RWPE1 (cell line): Measurements from ENCODE around the gene SERPINA3.

Experiments used
- CTCF ChIA-PET: fragments of 350-600 bp; sonication (Branson Sonifier 250); formaldehyde crosslinking; extraction: SDS; loops from one replicate; lab custom pipeline; 2021; lab: Yijun Ruan, JAX
- POLR2A ChIA-PET: fragments of 400-600 bp; formaldehyde crosslinking; extraction: SDS; loops from one replicate; lab custom pipeline; 2020; ENCODE audit warnings: antibody characterized with exemption; ENCODE audit not compliant: low non-redundant PET; lab: Yijun Ruan, JAX
- DNase-seq: peaks from one replicate; pipeline ENCODE4 v3.0.0; 2012; ENCODE audit warnings: low spot score
- H3K27ac ChIP-seq: fragments of 450-650 bp; 2 replicates; pipeline ENCODE4 v1.5.1; 2017
- CTCF ChIP-seq: fragments of 450-650 bp; conservative IDR thresholded peaks from 2 replicates; pipeline ENCODE4 v1.5.1; 2017; ENCODE audit warnings: low read depth, mild to moderate bottlenecking

The SERPINA3 gene

GRCh38 chr14:94592457-94592856 lies 19.7 kb upstream of the SERPINA3 start:
- ChIA-PET CTCF (no interaction called here), POLR2A (no interaction called here)
- no peak for DNase-seq
- H3K27ac ChIP-seq, result no peak overlapping the region
- TF ChIP-seq CTCF, result no peak

- DNase-seq, result no peak
- ChIA-PET CTCF (no interaction called here), POLR2A (no interaction called here)
- TF ChIP-seq CTCF, result no peak
- no peak overlapping the region for H3K27ac ChIP-seq
Observed at GRCh38 chr14:94593376-94593748, 18.8 kb upstream of the SERPINA3 start.

- TF ChIP-seq CTCF, result no peak
- H3K27ac ChIP-seq, result no peak overlapping the region
- no peak for DNase-seq
- ChIA-PET POLR2A (no interaction called here), CTCF (no interaction called here)
Observed at GRCh38 chr14:94593749-94594431, 18.3 kb upstream of the SERPINA3 start.

GRCh38 chr14:94594441-94594840 lies 17.8 kb upstream of the SERPINA3 start:
- POLR2A ChIA-PET, result no interaction called here
- TF ChIP-seq CTCF, result no peak
- DNase-seq, result no peak
- CTCF ChIA-PET, result no interaction called here
- H3K27ac ChIP-seq, result no peak overlapping the region

GRCh38 chr14:94595912-94596311 lies 16.3 kb upstream of the SERPINA3 start:
- no peak overlapping the region for H3K27ac ChIP-seq
- ChIA-PET CTCF (interaction anchor here (0.6 kb wide), 1 partner anchor 30 kb away, joined by 3 read pairs; no protein-coding TSS in a partner anchor), POLR2A (no interaction called here)
- no peak for DNase-seq
- no peak for TF ChIP-seq CTCF

- no peak overlapping the region for H3K27ac ChIP-seq
- CTCF ChIA-PET, result no interaction called here
- POLR2A ChIA-PET, result no interaction called here
- no peak for TF ChIP-seq CTCF
- no peak for DNase-seq
Observed at GRCh38 chr14:94596361-94596760, 15.8 kb upstream of the SERPINA3 start.
